ENCODE results near the gene RABGAP1L.

- TF ChIP-seq NKRF (conservative IDR thresholded peaks at IDR 0.05) (no peak), CTCF (IDR thresholded peaks at IDR 0.05 in 2 of 3, conservative IDR thresholded peaks at IDR 0.05 in 1 of 3; ENCODE audit: control insufficient read depth in 2 of 3, extremely low read depth in 1 of 3, insufficient read depth in 1 of 3, low read depth in 3 of 3, low read length in 3 of 3) (no peak), SREBF1 (IDR thresholded peaks at IDR 0.05; ENCODE audit: low read length) (no peak), SMC3 (IDR thresholded peaks at IDR 0.05; ENCODE audit: borderline replicate concordance, low read length) (no peak)
Observed at GRCh38 chr1:174680101-174680500, 520.8 kb downstream of the RABGAP1L start.

Data from GM12878 (cell line).